ENCODE data around the gene NFS1.

- TF ChIP-seq CTCF (IDR thresholded peaks at IDR 0.05; ENCODE audit: low read depth, low read length, missing input control) (no peak), EGR1 (IDR thresholded peaks at IDR 0.05; ENCODE audit: low read depth in 2 of 2) (no peak), RXRA (IDR thresholded peaks at IDR 0.05) (no peak), FOXA2 (IDR thresholded peaks at IDR 0.05) (no peak), NR2F2 (IDR thresholded peaks at IDR 0.05) (no peak), SP1 (IDR thresholded peaks at IDR 0.05) (no peak), REST (IDR thresholded peaks at IDR 0.05) (no peak), ZBTB33 (IDR thresholded peaks at IDR 0.05) (no peak)
These were observed 56.1 kb downstream of the NFS1 start for GRCh38 chr20:35643045-35643444.

Data from liver (tissue), 3 donors.